ENCODE measurements around the gene MAP2K5.

The MAP2K5 gene

DNA sequence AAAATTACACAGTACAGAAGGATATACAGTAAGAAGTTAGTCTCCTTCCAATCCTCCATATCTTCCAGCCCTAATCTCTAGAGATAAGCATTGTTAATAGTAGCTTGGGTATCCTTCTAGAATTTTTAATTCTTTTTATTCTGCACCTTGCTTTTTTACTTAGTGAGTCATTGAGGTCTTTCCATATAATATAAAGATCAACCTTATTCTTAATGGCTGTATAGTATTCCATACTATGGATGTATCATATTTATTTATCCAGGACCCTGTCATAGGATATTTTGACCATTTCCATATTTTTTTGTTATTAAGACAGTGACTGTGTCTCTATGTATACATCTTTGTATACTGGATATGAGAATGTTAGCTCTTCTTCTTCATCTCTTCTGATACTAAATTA lies 246.5 kb downstream of the MAP2K5 start:
- no peak for DNase-seq

GRCh38 chr15:67790610-67791319 lies 248.3 kb downstream of the MAP2K5 start:
- DNase-seq, result no peak

DNA sequence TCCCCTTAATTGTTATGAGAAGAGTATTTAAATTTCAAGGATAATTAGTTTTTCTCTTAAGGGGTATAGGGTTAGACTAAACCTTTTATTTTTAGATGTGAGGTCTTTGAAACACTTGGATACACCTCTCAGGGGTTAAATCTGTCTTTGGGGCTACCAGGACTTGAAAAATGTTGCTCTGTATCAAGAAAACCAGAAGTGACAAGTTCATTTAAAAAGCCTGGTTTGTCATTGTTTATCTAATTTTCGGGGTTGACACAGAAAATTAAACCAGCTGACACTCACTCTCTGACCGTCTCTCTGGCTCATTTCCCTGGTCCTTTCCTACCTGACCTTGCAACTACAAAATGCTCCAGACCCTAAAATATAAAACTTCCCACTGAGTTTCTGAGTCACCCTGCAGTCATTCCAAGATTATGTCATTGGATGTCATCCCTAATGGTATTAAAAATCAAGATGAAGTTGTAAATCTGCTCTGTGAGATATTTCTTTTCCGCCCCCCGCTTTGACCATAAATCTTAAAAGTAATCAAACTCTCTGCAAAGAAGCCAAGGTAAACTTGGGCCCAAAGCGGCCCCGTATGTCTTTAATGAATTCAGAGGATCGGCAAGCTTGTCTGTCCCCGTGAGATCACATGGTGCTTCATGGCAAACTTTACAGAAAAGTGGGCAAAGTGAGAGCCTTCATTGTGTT lies 249.9 kb downstream of the MAP2K5 start:
- DNase-seq, result no peak

GRCh38 chr15:67794832-67795574 lies 252.5 kb downstream of the MAP2K5 start:
- no peak for DNase-seq

GRCh38 chr15:67796196-67797127 lies 254.0 kb downstream of the MAP2K5 start:
- no peak for DNase-seq

DNA sequence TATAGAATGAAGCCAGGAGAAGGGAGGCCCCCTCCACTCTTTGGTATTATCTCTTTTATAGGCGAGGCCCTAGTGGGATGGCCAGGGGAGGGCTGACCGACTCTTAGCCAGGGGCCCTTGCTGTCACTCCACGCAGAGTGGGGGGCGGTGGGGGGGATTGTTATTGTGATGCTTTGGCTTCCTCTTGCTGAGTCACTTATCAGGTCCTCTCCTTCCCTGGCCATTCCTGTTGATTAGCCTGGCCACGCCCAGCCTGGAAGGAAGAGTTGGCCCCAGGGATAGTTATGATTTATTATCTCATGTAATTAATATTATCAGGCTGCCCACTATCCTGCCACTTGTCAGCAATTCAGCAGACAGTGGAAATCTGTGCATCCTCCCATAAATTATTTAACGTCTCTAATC lies 257.3 kb downstream of the MAP2K5 start:
- DNase-seq, result no peak

DNA sequence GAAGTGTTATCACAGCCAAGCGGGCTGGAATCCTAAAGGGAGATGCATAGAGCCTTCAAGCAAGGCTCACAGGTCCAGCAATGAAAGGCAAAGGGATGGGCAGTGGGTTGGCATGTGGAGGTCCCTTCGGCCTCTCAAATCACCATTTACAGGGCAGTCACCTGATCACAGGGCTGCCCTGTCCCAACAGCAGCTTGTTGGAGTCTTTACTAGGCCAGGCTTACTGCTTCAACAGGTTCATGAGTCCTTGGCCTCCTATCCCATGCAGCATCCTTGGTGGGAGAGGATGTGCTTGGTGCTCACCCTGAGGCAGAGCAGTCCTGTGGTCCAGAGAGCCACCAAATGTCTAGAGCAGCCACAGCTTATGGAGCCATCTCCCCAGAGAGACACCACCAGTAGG lies 258.6 kb downstream of the MAP2K5 start:
- DNase-seq, result no peak

DNA sequence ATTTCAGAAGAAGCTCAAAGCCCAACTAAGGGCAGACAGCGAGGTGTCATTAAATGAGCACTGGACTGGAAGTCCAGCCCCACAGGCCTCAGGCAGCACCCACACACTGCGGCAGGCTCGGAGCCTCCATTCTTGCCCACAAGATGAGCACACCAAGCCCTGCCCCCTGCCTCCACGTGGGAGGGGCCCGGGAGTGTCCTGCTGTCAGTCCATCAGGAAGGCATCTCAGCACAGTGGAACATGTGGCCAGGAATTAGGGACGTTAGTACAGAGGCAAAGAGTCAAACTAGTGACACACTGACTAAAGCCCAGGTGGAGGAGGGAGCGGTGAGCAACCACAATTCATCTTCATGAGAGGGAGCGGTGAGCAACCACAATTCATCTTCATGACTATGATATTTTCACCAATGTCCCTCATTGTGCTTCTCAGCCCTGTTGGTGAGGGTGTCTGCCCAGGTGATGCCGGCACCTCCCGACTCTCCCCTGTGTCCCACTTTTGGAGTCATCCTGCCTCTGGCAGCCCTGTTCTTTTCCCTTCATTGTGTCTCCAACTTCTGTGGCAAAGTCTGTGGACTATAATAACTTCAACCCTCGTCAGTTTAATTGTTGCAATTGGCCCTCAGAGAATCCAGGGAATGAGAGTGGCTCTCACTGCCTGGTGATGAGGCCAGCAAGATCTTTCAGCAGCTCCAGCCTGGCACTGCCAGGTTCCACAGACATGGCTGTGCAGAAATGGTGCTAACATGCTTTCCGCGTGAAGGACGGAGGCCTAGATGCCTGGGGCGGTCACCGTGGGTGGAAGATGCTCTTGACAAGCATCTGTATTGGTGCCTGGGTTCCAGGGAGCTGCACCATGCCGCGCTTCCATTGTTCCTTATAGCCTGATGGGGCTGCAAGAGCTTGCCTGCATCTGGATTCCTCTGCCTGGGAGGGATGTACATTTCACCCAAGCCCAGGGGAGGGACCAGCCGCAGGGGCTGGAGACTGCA lies 259.7 kb downstream of the MAP2K5 start:
- DNase-seq, result no peak

DNA sequence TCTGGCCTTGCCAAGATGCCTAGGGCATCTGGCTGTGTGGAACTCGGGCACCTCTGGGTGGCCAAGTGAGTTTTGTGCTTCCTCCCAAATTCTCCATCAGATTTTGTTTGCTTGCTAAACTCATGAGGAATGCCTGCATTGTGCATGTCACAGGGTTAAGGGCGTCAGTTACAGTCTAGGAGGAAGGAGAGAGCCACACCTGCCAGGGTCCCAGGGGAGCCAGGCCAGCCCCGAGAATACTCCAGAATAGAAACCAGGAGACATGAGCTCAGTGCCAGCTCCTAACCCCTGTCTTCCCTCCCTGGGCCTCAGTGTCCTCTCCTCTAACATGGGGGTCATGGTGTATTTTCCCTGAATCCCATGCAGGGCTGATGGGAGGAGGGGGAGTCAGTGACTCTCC lies 260.8 kb downstream of the MAP2K5 start:
- DNase-seq, result no peak

DNA sequence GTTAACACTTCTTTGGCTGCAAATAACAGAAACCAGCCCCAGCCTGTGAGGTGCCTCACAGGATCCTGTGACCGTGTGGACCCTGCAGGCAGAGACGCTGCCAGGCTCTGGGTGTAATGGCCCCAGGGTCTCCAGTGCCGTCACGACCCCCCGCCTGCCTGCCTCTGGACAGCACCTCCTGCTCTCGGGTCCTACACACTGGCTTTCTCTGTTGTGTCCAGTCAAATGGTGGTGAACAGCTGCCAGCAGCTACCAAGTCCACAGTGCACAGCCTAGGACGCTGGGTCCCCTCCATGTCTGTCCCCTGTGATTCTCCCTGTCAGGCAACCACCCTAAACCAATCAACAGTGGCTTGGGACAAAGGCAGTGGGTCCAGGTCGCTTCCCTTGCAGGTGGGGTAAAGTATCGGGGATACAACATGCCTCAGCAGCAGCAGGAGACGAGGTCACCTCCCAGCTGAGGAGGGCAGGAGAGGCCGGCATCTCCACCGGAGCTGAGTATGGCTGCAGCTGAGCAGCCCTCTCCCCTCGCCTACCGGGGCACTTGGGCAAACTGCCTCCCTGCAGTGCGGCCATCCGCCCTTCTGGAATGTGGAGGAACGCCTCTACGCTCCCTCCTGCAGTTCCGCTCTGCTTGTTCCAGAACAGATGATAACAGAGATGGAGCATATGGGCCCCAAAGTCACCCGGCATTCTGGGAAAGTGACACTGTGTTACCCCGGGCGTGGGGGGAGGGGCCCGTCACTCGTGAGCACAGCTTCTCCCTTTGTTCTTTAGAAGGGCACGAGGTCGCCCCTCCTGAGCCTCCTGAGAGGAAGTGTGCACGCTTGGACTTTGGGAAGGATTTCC lies 261.7 kb downstream of the MAP2K5 start:
- DNase-seq, result no peak

DNA sequence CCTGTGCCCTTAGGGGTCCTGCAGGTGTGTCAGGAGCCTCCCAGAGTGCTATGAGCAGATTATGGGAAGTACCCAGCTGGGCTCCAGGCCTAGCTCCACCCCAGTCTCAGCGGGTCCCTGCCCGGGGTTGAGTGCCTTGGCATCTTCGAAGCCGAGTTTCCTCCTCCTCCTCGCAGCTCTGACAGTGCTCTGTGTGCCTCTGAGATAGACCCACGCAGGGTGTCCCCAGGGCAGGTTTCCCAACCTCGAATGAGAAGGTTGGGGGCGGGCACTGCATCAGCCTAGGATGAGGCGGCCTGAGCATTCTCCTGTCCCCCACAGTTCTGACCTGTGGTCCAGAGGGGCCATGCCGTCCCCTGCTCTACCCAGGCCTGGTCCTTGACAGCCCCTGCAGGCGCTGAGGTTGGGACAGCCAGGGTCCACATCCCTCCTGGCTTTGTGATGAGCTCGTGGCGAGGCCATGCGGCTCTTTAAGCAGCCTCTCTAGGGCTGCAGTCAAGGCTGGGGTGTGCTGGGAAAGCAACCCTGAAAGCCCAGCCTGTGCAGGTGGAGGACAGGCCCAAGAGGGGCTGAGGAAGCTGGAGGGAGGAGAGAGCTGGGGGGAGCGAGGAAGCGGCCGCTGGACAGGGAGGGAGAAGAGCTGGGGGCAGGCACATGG lies 262.6 kb downstream of the MAP2K5 start:
- DNase-seq, result no peak

GRCh38 chr15:67805666-67806516 lies 263.4 kb downstream of the MAP2K5 start:
- DNase-seq, result no peak

DNA sequence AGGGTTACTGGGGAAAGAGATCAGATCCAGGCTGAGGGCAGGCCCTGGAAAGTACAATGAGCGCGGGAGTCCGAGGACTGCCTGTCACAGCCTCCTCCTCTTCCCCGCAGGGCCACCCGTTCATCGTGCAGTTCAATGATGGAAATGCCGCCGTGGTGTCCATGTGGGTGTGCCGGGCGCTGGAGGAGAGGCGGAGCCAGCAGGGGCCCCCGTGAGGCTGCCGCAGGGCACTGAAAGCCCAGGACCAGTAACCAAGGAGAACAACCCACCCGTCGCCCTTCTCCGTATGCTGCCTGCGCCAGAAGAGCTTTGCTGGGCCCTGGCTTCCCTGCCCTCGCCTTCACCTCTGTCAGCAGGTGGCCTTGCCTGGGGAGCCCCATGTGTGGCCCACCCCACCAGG lies 264.0 kb downstream of the MAP2K5 start:
- no peak for DNase-seq

DNA sequence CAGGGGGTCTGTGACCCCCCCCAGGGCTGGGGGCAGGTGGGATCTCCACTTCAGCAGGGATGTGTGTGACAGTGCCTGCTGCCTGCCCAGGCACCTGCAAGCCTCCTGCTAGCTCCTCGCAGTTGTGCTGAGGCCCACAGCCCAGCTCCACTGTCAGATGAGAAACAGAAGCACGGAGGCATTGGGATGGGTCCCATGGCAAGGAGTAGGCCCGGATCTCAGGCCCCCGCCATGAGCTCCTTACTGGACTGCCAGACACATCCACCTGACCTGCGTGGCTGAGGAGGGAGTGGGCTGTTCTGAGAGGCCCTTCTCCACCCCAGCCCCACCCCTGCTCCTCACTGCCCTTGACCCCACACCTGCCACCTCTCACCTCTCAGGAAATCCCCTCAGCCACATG lies 264.6 kb downstream of the MAP2K5 start:
- DNase-seq, result no peak

GRCh38 chr15:67807836-67808235 lies 265.3 kb downstream of the MAP2K5 start:
- DNase-seq, result no peak

GRCh38 chr15:67808821-67809220 lies 266.3 kb downstream of the MAP2K5 start:
- no peak for DNase-seq

DNA sequence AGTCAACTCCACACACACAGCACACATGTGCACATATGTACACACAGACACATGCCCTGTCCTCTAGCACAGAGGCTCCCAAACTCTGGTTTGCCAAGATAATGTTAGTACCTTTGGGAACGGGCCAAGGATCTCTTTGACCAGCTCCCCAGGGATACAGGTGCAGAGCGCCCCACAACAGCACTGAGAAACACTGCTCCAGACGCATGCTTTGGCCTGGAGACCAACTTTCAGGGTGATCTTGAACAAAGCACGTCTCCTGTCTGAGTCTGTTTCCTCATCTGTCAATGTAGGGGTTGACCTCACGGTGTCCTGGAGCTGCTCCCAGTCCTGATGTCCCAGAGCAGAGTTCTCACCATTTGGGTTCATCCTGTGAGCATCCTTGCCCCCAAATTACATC lies 266.9 kb downstream of the MAP2K5 start:
- no peak for DNase-seq

DNA sequence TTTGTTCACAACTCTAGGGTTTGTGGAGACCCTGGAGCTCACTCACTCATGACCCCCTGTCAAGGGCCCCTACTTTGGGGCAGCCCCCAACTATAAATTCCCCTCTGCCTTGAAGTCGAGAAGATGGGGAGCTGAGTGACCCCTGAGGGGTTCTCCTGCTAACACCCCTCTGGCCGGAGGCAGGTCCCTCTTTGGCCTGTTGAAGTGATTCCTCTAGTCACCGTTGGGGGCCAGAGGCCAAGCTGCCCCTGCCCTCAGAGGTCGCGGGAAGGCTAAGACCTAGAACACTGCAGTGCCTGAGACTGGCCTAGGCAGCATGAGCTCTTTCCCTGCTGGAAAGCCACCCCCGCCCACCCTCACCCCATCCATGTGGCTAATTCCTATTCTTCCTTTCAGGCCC lies 267.4 kb downstream of the MAP2K5 start:
- no peak for DNase-seq

DNA sequence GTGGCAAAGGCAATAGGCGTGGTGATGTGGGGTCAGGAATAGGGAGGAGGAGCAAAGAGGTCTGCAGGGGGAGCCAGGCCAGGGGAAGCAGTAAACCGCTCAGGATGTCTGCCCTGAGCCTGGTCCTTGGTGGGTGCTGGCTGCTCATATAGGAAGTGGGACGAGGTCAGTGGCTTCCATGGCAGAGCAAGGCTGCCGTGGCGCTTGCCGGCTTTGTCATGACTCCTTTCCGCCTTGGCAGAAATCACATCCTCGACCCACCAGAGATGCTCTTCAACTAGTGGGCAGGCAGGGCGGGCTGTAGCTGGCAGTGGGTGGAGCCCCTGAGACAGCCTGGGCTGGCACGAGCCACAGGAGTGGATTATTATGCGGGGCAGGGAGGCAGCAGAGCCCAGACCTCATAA lies 269.7 kb downstream of the MAP2K5 start:
- no peak for DNase-seq

Measured in HCEC 1CT (cell line).